GM12872 (cell line): ENCODE measurements around the gene CRISPLD2.

Source experiments
- TF ChIP-seq, protein P1 (sequence below): IDR thresholded peaks from 3 replicates; pipeline ENCODE4 v1.5.1; 2011; ENCODE audit warnings: low read depth, mild to moderate bottlenecking, low read length, moderate library complexity; ENCODE audit not compliant: insufficient read depth

CRISPLD2 gene

DNA sequence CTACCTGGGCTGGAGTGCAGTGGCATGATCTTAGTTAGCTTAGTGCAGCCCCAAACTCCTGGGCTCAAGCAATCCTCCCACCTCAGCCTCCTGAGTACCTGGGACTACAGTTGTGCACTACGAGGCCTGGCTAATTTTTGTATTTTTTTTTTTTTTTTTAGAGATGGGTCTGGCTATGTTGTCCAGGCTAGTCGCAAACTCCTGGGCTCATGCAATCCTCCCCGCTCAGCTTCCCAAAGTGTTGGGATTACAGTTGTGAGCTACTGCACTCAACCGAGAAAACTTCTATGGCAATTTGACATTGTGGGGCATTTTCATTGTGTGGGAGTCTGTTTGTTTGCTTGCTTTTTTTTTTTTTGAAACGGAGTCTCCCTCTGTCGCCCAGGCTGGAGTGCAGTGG is 30.0 kb downstream of the CRISPLD2 start:
- TF ChIP-seq, protein P1, sequence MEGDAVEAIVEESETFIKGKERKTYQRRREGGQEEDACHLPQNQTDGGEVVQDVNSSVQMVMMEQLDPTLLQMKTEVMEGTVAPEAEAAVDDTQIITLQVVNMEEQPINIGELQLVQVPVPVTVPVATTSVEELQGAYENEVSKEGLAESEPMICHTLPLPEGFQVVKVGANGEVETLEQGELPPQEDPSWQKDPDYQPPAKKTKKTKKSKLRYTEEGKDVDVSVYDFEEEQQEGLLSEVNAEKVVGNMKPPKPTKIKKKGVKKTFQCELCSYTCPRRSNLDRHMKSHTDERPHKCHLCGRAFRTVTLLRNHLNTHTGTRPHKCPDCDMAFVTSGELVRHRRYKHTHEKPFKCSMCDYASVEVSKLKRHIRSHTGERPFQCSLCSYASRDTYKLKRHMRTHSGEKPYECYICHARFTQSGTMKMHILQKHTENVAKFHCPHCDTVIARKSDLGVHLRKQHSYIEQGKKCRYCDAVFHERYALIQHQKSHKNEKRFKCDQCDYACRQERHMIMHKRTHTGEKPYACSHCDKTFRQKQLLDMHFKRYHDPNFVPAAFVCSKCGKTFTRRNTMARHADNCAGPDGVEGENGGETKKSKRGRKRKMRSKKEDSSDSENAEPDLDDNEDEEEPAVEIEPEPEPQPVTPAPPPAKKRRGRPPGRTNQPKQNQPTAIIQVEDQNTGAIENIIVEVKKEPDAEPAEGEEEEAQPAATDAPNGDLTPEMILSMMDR: no peak

DNA sequence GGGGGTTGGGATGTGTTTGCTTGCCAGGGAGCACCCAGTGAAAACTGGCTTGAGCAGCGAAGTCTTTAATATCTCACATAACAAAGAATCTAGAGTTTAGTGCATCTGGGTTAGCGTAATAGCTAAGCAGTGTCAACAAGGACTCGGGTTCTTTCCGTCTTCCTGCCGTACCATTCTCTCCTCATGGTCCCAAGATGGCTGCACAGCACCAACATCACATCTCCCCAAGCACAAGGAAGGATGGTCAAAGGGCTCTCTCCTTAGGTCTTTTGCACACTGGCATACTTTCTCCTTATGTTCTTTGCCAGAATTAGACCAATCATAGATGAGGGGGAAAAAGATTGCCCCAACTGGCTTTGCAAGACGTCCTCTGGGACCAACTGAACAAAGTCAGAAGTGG is 30.9 kb downstream of the CRISPLD2 start:
- TF ChIP-seq, protein P1: no peak

DNA sequence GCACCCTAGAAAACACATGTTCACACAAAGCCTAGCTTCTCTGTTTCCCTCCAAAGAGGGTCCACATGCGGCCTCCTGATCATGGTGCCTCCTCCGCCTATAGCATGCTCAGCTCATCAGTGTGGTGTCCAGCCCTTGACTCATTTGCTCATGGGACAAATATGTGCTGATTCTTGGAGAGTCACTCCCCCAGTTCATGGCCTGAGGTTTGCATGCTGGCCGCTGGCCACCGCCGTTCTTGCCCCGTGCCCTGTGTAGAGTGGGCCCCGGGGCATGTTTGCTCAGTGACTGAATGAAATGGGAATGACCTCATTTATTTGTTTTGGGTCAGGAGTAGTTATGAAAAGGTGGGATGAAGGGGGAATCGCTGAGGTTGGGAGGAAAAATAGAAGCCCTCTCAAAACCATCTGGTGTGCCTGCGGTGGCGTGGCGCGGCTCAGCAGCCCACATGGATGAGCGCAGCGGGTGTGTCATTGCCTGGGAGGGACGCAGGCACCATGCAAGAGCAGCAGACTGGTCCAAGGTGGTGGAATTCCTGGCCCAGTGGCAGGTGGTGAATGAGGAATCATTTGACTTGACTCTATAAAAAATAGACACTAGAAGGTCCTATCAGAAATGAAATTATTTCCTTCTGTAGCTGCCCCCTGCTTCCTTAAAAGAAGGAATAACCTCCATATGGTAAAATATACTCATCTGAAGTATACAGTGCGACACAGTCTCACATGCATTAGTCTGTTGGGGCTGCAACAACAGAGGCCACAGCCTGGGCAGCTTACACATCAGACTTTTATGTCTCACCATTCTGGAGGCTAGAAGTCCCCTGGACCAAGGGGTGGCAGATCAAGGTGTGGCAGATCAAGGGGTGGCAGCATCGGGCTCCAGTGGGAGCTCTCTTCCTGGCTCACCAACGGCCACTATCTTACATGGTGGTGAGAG is 31.7 kb downstream of the CRISPLD2 start:
- TF ChIP-seq, protein P1: no peak

DNA sequence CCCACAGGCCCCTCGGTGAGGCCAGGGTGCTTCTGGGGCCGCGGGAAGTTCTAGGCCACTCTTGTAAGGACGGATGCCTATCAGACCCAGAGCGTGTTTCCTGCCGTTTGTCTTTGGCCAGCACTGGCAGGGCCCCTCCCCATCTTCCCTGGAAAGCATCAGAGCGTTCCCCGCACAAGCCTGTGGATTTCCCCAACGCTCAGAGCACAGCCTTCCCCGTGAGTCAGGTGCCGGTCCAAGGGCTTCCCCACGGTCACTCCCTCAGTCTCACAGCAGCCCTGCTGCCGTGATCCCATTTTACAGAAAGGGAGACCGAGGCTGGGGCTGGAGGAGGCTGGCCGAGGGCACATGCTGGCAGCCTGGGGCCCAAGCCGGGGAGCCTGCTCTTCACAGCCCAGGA is 33.7 kb downstream of the CRISPLD2 start:
- TF ChIP-seq, protein P1: no peak

DNA sequence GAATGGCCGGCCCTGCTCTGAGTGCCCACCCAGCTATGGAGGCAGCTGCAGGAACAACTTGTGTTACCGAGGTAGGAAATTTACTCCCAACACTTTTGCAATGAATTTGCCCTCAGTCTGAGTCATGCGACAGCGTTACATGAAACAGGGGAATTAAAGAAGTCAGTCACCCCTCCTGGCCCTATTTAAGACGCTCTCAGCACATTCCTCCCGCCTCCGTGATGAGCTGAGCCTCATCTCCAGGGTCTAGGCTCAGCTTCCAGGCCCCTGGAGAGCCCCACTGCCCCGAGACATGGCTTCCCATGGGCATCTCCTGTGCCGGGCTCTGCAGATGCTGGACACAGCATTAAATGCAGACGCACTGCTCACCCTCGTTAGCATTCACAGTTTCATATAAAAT is 35.0 kb downstream of the CRISPLD2 start:
- TF ChIP-seq, protein P1: no peak

DNA sequence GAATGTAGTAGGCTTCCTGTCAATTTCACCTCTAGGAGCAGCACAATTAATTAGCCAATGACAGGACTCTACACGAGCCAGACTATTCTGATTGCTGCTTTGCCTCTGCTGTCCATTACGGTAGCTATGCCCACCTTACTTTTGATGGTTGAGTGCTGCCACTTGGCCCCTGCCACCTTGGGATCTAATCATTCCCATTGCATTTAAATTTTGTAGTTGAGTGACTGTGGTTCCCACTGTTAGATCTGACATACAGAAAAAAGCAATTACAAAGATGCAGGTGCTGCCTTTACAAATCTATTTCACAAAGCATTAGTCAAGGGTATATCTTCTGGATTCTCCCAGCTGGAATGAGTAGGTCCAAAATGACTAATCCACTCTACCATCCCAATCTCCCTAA is 39.9 kb downstream of the CRISPLD2 start:
- TF ChIP-seq, protein P1: no peak

DNA sequence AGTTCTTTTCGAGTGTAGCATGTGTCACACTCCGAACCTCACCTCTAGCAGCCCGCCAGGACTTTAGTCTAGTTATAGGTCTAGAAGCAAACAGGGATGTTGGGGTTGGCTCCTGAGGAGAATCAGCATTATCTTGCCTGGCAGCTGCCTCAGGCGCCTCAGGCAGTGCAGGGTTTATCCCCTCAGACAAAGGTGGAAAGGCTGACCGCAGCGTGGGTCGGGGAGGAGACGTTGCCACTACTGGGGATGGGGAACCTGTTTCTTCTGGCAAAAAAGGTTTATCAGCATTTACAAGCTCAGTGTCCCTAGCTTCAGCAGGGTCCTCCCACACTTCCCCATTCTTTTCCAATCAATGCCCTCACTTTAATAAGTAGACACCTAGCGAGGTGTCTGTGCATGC is 40.6 kb downstream of the CRISPLD2 start:
- TF ChIP-seq, protein P1: no peak
